WTC11 (cell line): ENCODE results near the gene ZCCHC24. TPM values are rescaled to one million over a fixed set of nuclear protein-coding genes. Genes with fewer than 3 reads are reported as not detected.

Experiments
- ATAC-seq: fragments of 200-7000 bp; cut with Tn5 transposase; 2 replicates; pipeline ENCODE4 v1.10.0; 2021; ENCODE audit warnings: mild to moderate bottlenecking, moderate library complexity
- CTCF ChIA-PET: fragments of 300-600 bp; sonication (Branson Sonifier 250); formaldehyde crosslinking; loops from one replicate; lab custom pipeline; 2021; ENCODE audit warnings: antibody characterized with exemption; lab: Charles Lee
- POLR2A ChIA-PET: fragments of 350-600 bp; sonication (Branson Sonifier 250); formaldehyde crosslinking; loops from one replicate; lab custom pipeline; 2021; ENCODE audit warnings: antibody characterized with exemption; lab: Charles Lee
- DNase-seq: peaks from one replicate; pipeline ENCODE4 v3.0.0; 2021; ENCODE audit warnings: low spot score
- H3K27ac Mint-ChIP-seq: 2 replicates; pipeline ENCODE4 v1.8.0; 2021; ENCODE audit warnings: mixed read lengths
- H3K27me3 Mint-ChIP-seq: 2 replicates; pipeline ENCODE4 v1.8.0; 2021; ENCODE audit warnings: low read depth, mild to moderate bottlenecking, moderate library complexity, mixed read lengths
- H3K36me3 Mint-ChIP-seq: 2 replicates; pipeline ENCODE4 v1.8.0; 2021; ENCODE audit warnings: mixed read lengths
- H3K4me1 Mint-ChIP-seq: 2 replicates; pipeline ENCODE4 v1.8.0; 2022; ENCODE audit warnings: mixed read lengths
- H3K4me3 Mint-ChIP-seq: 2 replicates; pipeline ENCODE4 v1.8.0; 2021; ENCODE audit warnings: mild to moderate bottlenecking, moderate library complexity, mixed read lengths
- H3K9me3 Mint-ChIP-seq: 2 replicates; pipeline ENCODE4 v1.8.0; 2021; ENCODE audit warnings: mixed read lengths
- ATF2 ChIP-seq: sonication (generic); formaldehyde crosslinking; IDR thresholded peaks from 2 replicates; pipeline ENCODE4 v1.8.1; 2022; ENCODE audit warnings: low read depth, missing genetic modification reagents, borderline replicate concordance
- CREM ChIP-seq: sonication (generic); formaldehyde crosslinking; IDR thresholded peaks from 2 replicates; pipeline ENCODE4 v1.8.1; 2022; ENCODE audit warnings: mild to moderate bottlenecking, missing genetic modification reagents, moderate library complexity
- E2F5 ChIP-seq: sonication (generic); formaldehyde crosslinking; IDR thresholded peaks from 2 replicates; pipeline ENCODE4 v1.8.1; 2022; ENCODE audit warnings: mild to moderate bottlenecking, moderate library complexity, missing genetic modification reagents
- GRHL2 ChIP-seq: fragments of 250-450 bp; sonication (Bioruptor Pico); IDR thresholded peaks from 2 replicates; pipeline ENCODE4 v1.8.0; 2022; ENCODE audit warnings: mild to moderate bottlenecking, moderate library complexity; ENCODE audit not compliant: insufficient replicate concordance, severe bottlenecking
- NR1H2 ChIP-seq: sonication (generic); formaldehyde crosslinking; IDR thresholded peaks from 2 replicates; pipeline ENCODE4 v1.9.0; 2021; ENCODE audit warnings: mild to moderate bottlenecking, moderate library complexity, missing genetic modification reagents
- PRRX2 ChIP-seq: fragments of 250-450 bp; sonication (Bioruptor Pico); IDR thresholded peaks from 2 replicates; pipeline ENCODE4 v1.8.0; 2021; ENCODE audit warnings: mild to moderate bottlenecking
- RORB ChIP-seq: fragments of 250-450 bp; sonication (Bioruptor Pico); IDR thresholded peaks from 2 replicates; pipeline ENCODE4 v1.9.0; 2021; ENCODE audit warnings: mild to moderate bottlenecking
- TP53 ChIP-seq: sonication (generic); formaldehyde crosslinking; IDR thresholded peaks from 2 replicates; pipeline ENCODE4 v1.8.1; 2023; ENCODE audit warnings: mild to moderate bottlenecking, missing genetic modification reagents
- ZNF416 ChIP-seq: fragments of 250-450 bp; sonication (Bioruptor Pico); IDR thresholded peaks from 2 replicates; pipeline ENCODE4 v1.9.0; 2021; ENCODE audit warnings: mild to moderate bottlenecking, inconsistent platforms
- ZNF423 ChIP-seq: fragments of 250-450 bp; sonication (Bioruptor Pico); IDR thresholded peaks from 2 replicates; pipeline ENCODE4 v2.1.2; 2022; ENCODE audit warnings: mild to moderate bottlenecking, moderate library complexity
- ZSCAN18 ChIP-seq: fragments of 250-450 bp; sonication (Bioruptor Pico); IDR thresholded peaks from 2 replicates; pipeline ENCODE4 v2.1.2; 2022; ENCODE audit warnings: mild to moderate bottlenecking, moderate library complexity
- total RNA-seq: library from RNA; stranded (reverse); gene quantifications from 3 replicates; pipeline ENCODE4 v1.2.3, GENCODE V29; 2021
- TF ChIP-seq, protein P1 (sequence below): sonication (generic); formaldehyde crosslinking; IDR thresholded peaks from 2 replicates; pipeline ENCODE4 v1.8.1; 2023; ENCODE audit warnings: mild to moderate bottlenecking, moderate library complexity, missing genetic modification reagents
- TF ChIP-seq, protein P2 (sequence below): fragments of 250-450 bp; sonication (Bioruptor Pico); IDR thresholded peaks from 2 replicates; pipeline ENCODE4 v1.9.0; 2021; ENCODE audit warnings: mild to moderate bottlenecking, borderline replicate concordance

The ZCCHC24 gene
- total RNA-seq, 1 experiment from 2014 or later = 7.7 TPM

DNA sequence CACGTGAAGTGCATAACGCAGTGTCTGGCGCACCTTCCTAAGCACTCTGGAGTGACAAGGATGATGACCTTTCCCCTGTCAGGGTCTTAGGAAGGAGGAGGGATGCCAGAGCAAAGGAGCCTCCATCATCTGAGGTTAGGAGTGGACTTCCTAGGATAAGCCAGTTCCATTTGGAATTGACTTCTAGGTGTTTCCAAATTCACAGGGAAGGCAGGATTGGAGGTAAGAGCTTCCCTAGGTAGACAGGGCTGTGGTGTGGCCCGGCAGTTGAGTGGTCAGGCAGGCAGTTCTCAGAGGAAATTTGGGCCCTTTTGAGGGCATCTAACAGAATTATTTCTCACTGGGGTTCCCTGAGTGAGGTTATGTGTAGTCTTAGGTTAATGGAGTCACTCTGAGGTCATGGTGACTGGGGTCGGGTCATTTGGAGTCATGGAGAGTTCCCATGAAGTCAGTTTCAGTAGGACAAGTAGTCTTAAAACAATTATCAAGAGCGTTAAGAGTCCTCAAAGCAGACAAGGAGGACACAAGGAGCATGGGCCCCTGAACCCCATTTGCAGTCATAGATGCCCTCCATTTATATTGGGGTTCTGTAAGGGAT, 89.9 kb downstream of the ZCCHC24 start:
- CTCF ChIA-PET = interaction anchor here (0.6 to 3.1 kb wide), 2 partner anchors 8 to 116 kb away, joined by 3 to 21 read pairs; partner anchors contain the start of gene PPIF
- peaks cover 16% of the 10 kb centered on the region for H3K9me3 Mint-ChIP-seq
- no peak overlapping the region for H3K27ac Mint-ChIP-seq
- H3K4me3 Mint-ChIP-seq = no peak overlapping the region
- H3K27me3 Mint-ChIP-seq = no peaks in the 10 kb centered on the region
- POLR2A ChIA-PET = no interaction called here
- no peak for DNase-seq
- no peaks in the 10 kb centered on the region for H3K4me1 Mint-ChIP-seq
- no peak for ATAC-seq
- peaks cover 56% of the 10 kb centered on the region for H3K36me3 Mint-ChIP-seq
- TF ChIP-seq TP53 (no peak), PRRX2 (CRISPR knock-in tag) (no peak), NR1H2 (no peak), CREM (CRISPR knock-in tag) (no peak), ZSCAN18 (CRISPR knock-in tag) (no peak), E2F5 (CRISPR knock-in tag) (no peak), ZNF423 (CRISPR knock-in tag) (no peak)
- TF ChIP-seq, protein P1, sequence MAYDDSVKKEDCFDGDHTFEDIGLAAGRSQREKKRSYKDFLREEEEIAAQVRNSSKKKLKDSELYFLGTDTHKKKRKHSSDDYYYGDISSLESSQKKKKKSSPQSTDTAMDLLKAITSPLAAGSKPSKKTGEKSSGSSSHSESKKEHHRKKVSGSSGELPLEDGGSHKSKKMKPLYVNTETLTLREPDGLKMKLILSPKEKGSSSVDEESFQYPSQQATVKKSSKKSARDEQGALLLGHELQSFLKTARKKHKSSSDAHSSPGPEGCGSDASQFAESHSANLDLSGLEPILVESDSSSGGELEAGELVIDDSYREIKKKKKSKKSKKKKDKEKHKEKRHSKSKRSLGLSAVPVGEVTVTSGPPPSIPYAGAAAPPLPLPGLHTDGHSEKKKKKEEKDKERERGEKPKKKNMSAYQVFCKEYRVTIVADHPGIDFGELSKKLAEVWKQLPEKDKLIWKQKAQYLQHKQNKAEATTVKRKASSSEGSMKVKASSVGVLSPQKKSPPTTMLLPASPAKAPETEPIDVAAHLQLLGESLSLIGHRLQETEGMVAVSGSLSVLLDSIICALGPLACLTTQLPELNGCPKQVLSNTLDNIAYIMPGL (CRISPR knock-in tag) = no peak

DNA sequence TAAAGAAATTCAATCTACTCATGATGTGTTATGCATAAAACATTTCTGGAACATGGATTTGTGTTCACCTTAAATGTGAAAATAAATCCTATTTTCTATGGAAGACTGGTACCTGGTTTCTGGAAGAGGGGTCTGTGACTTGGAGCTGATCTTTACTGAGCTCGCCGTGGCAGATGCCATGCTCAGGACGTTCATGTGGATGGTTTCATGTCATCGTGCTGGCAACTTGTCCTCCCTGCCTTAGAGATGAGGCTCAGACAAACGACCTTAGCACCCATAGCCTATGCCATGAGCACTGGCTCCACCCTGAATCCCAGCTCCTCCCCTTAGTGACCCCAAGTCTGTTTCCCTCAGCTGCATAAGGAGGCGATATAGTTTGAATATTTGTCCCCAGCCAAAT, 90.8 kb downstream of the ZCCHC24 start:
- Mint-ChIP-seq H3K36me3 (peaks cover 65% of the 10 kb centered on the region), H3K27ac (no peak overlapping the region), H3K9me3 (peaks cover 16% of the 10 kb centered on the region), H3K27me3 (no peaks in the 10 kb centered on the region), H3K4me3 (no peak overlapping the region), H3K4me1 (no peaks in the 10 kb centered on the region)
- no peak for ATAC-seq
- ChIA-PET POLR2A (no interaction called here), CTCF (no interaction called here)
- TF ChIP-seq GRHL2 (CRISPR knock-in tag) = no peak
- no peak for TF ChIP-seq TP53
- no peak for TF ChIP-seq ATF2 (CRISPR knock-in tag)
- TF ChIP-seq RORB = no peak
- TF ChIP-seq, protein P2, sequence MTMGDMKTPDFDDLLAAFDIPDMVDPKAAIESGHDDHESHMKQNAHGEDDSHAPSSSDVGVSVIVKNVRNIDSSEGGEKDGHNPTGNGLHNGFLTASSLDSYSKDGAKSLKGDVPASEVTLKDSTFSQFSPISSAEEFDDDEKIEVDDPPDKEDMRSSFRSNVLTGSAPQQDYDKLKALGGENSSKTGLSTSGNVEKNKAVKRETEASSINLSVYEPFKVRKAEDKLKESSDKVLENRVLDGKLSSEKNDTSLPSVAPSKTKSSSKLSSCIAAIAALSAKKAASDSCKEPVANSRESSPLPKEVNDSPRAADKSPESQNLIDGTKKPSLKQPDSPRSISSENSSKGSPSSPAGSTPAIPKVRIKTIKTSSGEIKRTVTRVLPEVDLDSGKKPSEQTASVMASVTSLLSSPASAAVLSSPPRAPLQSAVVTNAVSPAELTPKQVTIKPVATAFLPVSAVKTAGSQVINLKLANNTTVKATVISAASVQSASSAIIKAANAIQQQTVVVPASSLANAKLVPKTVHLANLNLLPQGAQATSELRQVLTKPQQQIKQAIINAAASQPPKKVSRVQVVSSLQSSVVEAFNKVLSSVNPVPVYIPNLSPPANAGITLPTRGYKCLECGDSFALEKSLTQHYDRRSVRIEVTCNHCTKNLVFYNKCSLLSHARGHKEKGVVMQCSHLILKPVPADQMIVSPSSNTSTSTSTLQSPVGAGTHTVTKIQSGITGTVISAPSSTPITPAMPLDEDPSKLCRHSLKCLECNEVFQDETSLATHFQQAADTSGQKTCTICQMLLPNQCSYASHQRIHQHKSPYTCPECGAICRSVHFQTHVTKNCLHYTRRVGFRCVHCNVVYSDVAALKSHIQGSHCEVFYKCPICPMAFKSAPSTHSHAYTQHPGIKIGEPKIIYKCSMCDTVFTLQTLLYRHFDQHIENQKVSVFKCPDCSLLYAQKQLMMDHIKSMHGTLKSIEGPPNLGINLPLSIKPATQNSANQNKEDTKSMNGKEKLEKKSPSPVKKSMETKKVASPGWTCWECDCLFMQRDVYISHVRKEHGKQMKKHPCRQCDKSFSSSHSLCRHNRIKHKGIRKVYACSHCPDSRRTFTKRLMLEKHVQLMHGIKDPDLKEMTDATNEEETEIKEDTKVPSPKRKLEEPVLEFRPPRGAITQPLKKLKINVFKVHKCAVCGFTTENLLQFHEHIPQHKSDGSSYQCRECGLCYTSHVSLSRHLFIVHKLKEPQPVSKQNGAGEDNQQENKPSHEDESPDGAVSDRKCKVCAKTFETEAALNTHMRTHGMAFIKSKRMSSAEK (CRISPR knock-in tag) = no peak
- no peak for TF ChIP-seq ZNF416 (CRISPR knock-in tag)
- no peak for DNase-seq
